ENCODE results near the gene MAP3K20. TPM values are rescaled to one million over a fixed set of nuclear protein-coding genes. Genes with fewer than 3 reads are reported as not detected.
"Not testable (repeated sequence)": the region's sequence is repeated elsewhere in the genome, so short reads cannot be mapped to it uniquely, and the experiment has no call there.

The MAP3K20 gene
- total RNA-seq, 2 experiments from 2014 or later, result 11.0 to 11.9 TPM

GRCh38 chr2:173090276-173090877 is 14.7 kb downstream of the MAP3K20 start:
- Mint-ChIP-seq H3K4me1 (no peaks in the 10 kb centered on the region), H3K9me3 (no peaks in the 10 kb centered on the region), H3K27ac (no peak overlapping the region), H3K36me3 (no peaks in the 10 kb centered on the region), H3K27me3 (peaks cover 36% of the 10 kb centered on the region), H3K4me3 (no peak overlapping the region)
- no peak for DNase-seq

GRCh38 chr2:173090973-173091660 is 15.5 kb downstream of the MAP3K20 start:
- no peaks in the 10 kb centered on the region for H3K36me3 Mint-ChIP-seq
- H3K4me3 Mint-ChIP-seq, result no peak overlapping the region
- H3K27ac Mint-ChIP-seq, result no peak overlapping the region
- H3K4me1 Mint-ChIP-seq, result no peaks in the 10 kb centered on the region
- H3K9me3 Mint-ChIP-seq, result no peaks in the 10 kb centered on the region
- peaks cover 39% of the 10 kb centered on the region for H3K27me3 Mint-ChIP-seq
- no peak for DNase-seq

- Mint-ChIP-seq H3K4me3 (no peak overlapping the region), H3K36me3 (no peaks in the 10 kb centered on the region), H3K9me3 (no peaks in the 10 kb centered on the region), H3K4me1 (no peaks in the 10 kb centered on the region), H3K27ac (no peak overlapping the region), H3K27me3 (peaks cover 35% of the 10 kb centered on the region)
- DNase-seq, result no peak
Measured at GRCh38 chr2:173091910-173092309, 16.3 kb downstream of the MAP3K20 start.

GRCh38 chr2:173092844-173093402 is 17.3 kb downstream of the MAP3K20 start:
- no peaks in the 10 kb centered on the region for H3K4me1 Mint-ChIP-seq
- no peak overlapping the region for H3K27ac Mint-ChIP-seq
- no peaks in the 10 kb centered on the region for H3K36me3 Mint-ChIP-seq
- H3K27me3 Mint-ChIP-seq, result peaks cover 29% of the 10 kb centered on the region
- no peak for DNase-seq
- H3K9me3 Mint-ChIP-seq, result no peaks in the 10 kb centered on the region
- no peak overlapping the region for H3K4me3 Mint-ChIP-seq

GRCh38 chr2:173093617-173094016 is 18.0 kb downstream of the MAP3K20 start:
- H3K27ac Mint-ChIP-seq, H3K4me3 Mint-ChIP-seq, H3K9me3 Mint-ChIP-seq, H3K36me3 Mint-ChIP-seq, DNase-seq, H3K4me1 Mint-ChIP-seq: not testable (repeated sequence)
- H3K27me3 Mint-ChIP-seq, result peaks cover 29% of the 10 kb centered on the region

GRCh38 chr2:173094731-173095130 is 19.1 kb downstream of the MAP3K20 start:
- Mint-ChIP-seq H3K27me3 (peaks cover 26% of the 10 kb centered on the region), H3K9me3 (no peaks in the 10 kb centered on the region), H3K36me3 (no peaks in the 10 kb centered on the region), H3K4me3 (no peak overlapping the region), H3K27ac (no peak overlapping the region), H3K4me1 (no peaks in the 10 kb centered on the region)
- no peak for DNase-seq

GRCh38 chr2:173095356-173095755 is 19.7 kb downstream of the MAP3K20 start:
- Mint-ChIP-seq H3K9me3 (no peaks in the 10 kb centered on the region), H3K36me3 (no peaks in the 10 kb centered on the region), H3K4me3 (no peak overlapping the region), H3K27me3 (peaks cover 23% of the 10 kb centered on the region), H3K27ac (no peak overlapping the region), H3K4me1 (no peaks in the 10 kb centered on the region)
- DNase-seq, result no peak

GRCh38 chr2:173099271-173099670 is 23.6 kb downstream of the MAP3K20 start:
- H3K4me3 Mint-ChIP-seq, result no peak overlapping the region
- H3K27ac Mint-ChIP-seq, result no peak overlapping the region

GRCh38 chr2:173099804-173100203 is 24.2 kb downstream of the MAP3K20 start:
- no peak for DNase-seq
- Mint-ChIP-seq H3K4me3 (no peak overlapping the region), H3K9me3 (no peaks in the 10 kb centered on the region), H3K27ac (no peak overlapping the region), H3K27me3 (peaks cover 7% of the 10 kb centered on the region), H3K36me3 (no peaks in the 10 kb centered on the region), H3K4me1 (peaks cover 10% of the 10 kb centered on the region)

More at GRCh38 chr2:173099271-173099670, 23.6 kb downstream of the MAP3K20 start:
- Mint-ChIP-seq H3K9me3 (no peaks in the 10 kb centered on the region), H3K27me3 (peaks cover 11% of the 10 kb centered on the region), H3K36me3 (no peaks in the 10 kb centered on the region), H3K4me1 (peaks cover 10% of the 10 kb centered on the region)
- DNase-seq, result no peak

GRCh38 chr2:173101687-173102086 is 26.0 kb downstream of the MAP3K20 start:
- no peak for DNase-seq
- Mint-ChIP-seq H3K27ac (no peak overlapping the region), H3K4me3 (no peak overlapping the region), H3K36me3 (no peaks in the 10 kb centered on the region), H3K4me1 (peaks cover 10% of the 10 kb centered on the region), H3K9me3 (no peaks in the 10 kb centered on the region), H3K27me3 (peaks cover 6% of the 10 kb centered on the region)

- no peak overlapping the region for H3K27ac Mint-ChIP-seq
- peaks cover 3% of the 10 kb centered on the region for H3K27me3 Mint-ChIP-seq
- H3K4me1 Mint-ChIP-seq, result peaks cover 10% of the 10 kb centered on the region
Measured at GRCh38 chr2:173104156-173104555, 28.5 kb downstream of the MAP3K20 start.

GRCh38 chr2:173106959-173107628 is 31.4 kb downstream of the MAP3K20 start:
- Mint-ChIP-seq H3K27me3 (peaks cover 22% of the 10 kb centered on the region), H3K4me3 (no peak overlapping the region), H3K27ac (no peak overlapping the region), H3K9me3 (peaks cover 4% of the 10 kb centered on the region), H3K4me1 (peaks cover 2% of the 10 kb centered on the region), H3K36me3 (no peaks in the 10 kb centered on the region)
- no peak for DNase-seq

More at GRCh38 chr2:173104156-173104555, 28.5 kb downstream of the MAP3K20 start:
- Mint-ChIP-seq H3K4me3 (no peak overlapping the region), H3K36me3 (no peaks in the 10 kb centered on the region), H3K9me3 (no peaks in the 10 kb centered on the region)
- DNase-seq, result no peak

GRCh38 chr2:173107629-173108022 is 32.0 kb downstream of the MAP3K20 start:
- Mint-ChIP-seq H3K9me3 (peaks cover 4% of the 10 kb centered on the region), H3K4me3 (no peak overlapping the region), H3K36me3 (no peaks in the 10 kb centered on the region), H3K27ac (no peak overlapping the region), H3K4me1 (no peaks in the 10 kb centered on the region), H3K27me3 (peaks cover 28% of the 10 kb centered on the region)
- DNase-seq, result no peak

- Mint-ChIP-seq H3K27me3 (peaks cover 45% of the 10 kb centered on the region), H3K36me3 (no peaks in the 10 kb centered on the region), H3K27ac (no peak overlapping the region), H3K4me3 (no peak overlapping the region), H3K9me3 (peaks cover 8% of the 10 kb centered on the region), H3K4me1 (no peaks in the 10 kb centered on the region)
- no peak for DNase-seq
Measured at GRCh38 chr2:173109253-173110188, 33.9 kb downstream of the MAP3K20 start.

Measured in activated naive CD8-positive, alpha-beta T cell treated with anti-CD3 and anti-CD28 coated beads for 36 hours (primary cell).